ENCODE results near the gene IPO7. TPM values are rescaled to one million over a fixed set of nuclear protein-coding genes. Genes with fewer than 3 reads are reported as not detected.

The IPO7 gene
- total and polyA plus RNA-seq, 2 of the 13 experiments (the other 11 are each of a cell fraction or from before 2014, with no cell fraction given), result 59.4 to 98.4 TPM

DNA sequence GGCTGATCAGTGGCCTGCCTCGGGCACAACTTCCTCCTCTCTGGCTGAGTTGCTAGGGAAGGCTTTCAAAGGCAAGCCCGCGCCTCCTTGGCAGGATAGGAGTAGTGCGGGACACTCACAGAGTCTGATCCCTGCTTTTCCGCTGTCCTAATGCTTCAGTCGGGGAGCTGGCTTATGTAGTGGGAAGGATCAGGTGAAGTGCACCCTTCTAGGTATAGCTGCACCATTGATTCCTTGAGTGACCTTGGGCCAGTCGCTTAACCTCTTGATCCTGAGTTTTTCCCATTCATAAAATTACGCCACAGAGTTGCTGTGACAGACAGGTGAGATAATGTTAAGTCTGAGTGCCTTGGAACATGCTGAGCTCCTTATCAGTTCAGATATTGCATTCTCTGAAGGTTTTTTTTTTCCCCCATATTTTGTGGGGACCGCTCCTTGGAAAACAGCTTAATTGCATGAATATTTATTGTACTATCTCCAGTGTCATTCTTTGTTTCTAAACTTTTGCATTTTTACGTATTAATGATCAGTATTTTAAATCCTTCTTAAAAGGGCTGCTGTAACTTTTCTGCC is 961 bp downstream of the IPO7 start (continued):
- TF ChIP-seq ZNF597 (CRISPR knock-in tag; IDR thresholded peaks at IDR 0.05), result no peak
- no peak for TF ChIP-seq MXD4 (CRISPR knock-in tag; IDR thresholded peaks at IDR 0.05)
- TF ChIP-seq, protein P1, sequence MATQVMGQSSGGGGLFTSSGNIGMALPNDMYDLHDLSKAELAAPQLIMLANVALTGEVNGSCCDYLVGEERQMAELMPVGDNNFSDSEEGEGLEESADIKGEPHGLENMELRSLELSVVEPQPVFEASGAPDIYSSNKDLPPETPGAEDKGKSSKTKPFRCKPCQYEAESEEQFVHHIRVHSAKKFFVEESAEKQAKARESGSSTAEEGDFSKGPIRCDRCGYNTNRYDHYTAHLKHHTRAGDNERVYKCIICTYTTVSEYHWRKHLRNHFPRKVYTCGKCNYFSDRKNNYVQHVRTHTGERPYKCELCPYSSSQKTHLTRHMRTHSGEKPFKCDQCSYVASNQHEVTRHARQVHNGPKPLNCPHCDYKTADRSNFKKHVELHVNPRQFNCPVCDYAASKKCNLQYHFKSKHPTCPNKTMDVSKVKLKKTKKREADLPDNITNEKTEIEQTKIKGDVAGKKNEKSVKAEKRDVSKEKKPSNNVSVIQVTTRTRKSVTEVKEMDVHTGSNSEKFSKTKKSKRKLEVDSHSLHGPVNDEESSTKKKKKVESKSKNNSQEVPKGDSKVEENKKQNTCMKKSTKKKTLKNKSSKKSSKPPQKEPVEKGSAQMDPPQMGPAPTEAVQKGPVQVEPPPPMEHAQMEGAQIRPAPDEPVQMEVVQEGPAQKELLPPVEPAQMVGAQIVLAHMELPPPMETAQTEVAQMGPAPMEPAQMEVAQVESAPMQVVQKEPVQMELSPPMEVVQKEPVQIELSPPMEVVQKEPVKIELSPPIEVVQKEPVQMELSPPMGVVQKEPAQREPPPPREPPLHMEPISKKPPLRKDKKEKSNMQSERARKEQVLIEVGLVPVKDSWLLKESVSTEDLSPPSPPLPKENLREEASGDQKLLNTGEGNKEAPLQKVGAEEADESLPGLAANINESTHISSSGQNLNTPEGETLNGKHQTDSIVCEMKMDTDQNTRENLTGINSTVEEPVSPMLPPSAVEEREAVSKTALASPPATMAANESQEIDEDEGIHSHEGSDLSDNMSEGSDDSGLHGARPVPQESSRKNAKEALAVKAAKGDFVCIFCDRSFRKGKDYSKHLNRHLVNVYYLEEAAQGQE (IDR thresholded peaks at IDR 0.05; ENCODE audit: borderline replicate concordance in 1 of 2, low read depth in 1 of 2, low read length in 2 of 2), result no peak
- no peak for TF ChIP-seq ZNF333 (CRISPR knock-in tag; IDR thresholded peaks at IDR 0.05; ENCODE audit: borderline replicate concordance)
- TF ChIP-seq, protein P2, sequence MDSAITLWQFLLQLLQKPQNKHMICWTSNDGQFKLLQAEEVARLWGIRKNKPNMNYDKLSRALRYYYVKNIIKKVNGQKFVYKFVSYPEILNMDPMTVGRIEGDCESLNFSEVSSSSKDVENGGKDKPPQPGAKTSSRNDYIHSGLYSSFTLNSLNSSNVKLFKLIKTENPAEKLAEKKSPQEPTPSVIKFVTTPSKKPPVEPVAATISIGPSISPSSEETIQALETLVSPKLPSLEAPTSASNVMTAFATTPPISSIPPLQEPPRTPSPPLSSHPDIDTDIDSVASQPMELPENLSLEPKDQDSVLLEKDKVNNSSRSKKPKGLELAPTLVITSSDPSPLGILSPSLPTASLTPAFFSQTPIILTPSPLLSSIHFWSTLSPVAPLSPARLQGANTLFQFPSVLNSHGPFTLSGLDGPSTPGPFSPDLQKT (CRISPR knock-in tag; IDR thresholded peaks at IDR 0.05; ENCODE audit: borderline replicate concordance), result no peak
- no peak for TF ChIP-seq KLF6 (CRISPR knock-in tag; IDR thresholded peaks at IDR 0.05)
- TF ChIP-seq SOX6 (IDR thresholded peaks at IDR 0.05), result no peak
- TF ChIP-seq SOX6 (CRISPR knock-in tag; IDR thresholded peaks at IDR 0.05), result no peak
- peak; percentile 14; the same call in 1 of the 2 replicates for TF ChIP-seq FOXJ3 (CRISPR knock-in tag; IDR thresholded peaks at IDR 0.05; ENCODE audit: borderline replicate concordance)
- no peak for TF ChIP-seq CHD2 (IDR thresholded peaks at IDR 0.05; ENCODE audit: low read depth, low read length)
- TF ChIP-seq, protein P3, sequence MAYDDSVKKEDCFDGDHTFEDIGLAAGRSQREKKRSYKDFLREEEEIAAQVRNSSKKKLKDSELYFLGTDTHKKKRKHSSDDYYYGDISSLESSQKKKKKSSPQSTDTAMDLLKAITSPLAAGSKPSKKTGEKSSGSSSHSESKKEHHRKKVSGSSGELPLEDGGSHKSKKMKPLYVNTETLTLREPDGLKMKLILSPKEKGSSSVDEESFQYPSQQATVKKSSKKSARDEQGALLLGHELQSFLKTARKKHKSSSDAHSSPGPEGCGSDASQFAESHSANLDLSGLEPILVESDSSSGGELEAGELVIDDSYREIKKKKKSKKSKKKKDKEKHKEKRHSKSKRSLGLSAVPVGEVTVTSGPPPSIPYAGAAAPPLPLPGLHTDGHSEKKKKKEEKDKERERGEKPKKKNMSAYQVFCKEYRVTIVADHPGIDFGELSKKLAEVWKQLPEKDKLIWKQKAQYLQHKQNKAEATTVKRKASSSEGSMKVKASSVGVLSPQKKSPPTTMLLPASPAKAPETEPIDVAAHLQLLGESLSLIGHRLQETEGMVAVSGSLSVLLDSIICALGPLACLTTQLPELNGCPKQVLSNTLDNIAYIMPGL (CRISPR knock-in tag; IDR thresholded peaks at IDR 0.05; ENCODE audit: borderline replicate concordance in 1 of 2, low read depth in 1 of 2), result no peak; a peak in 2 of 4 replicates
- TF ChIP-seq NR2F1 (CRISPR knock-in tag; IDR thresholded peaks at IDR 0.05), result peak in 1 of 2 experiments; percentile 57; a peak in 1 of 4 replicates
- TF ChIP-seq, protein P4, sequence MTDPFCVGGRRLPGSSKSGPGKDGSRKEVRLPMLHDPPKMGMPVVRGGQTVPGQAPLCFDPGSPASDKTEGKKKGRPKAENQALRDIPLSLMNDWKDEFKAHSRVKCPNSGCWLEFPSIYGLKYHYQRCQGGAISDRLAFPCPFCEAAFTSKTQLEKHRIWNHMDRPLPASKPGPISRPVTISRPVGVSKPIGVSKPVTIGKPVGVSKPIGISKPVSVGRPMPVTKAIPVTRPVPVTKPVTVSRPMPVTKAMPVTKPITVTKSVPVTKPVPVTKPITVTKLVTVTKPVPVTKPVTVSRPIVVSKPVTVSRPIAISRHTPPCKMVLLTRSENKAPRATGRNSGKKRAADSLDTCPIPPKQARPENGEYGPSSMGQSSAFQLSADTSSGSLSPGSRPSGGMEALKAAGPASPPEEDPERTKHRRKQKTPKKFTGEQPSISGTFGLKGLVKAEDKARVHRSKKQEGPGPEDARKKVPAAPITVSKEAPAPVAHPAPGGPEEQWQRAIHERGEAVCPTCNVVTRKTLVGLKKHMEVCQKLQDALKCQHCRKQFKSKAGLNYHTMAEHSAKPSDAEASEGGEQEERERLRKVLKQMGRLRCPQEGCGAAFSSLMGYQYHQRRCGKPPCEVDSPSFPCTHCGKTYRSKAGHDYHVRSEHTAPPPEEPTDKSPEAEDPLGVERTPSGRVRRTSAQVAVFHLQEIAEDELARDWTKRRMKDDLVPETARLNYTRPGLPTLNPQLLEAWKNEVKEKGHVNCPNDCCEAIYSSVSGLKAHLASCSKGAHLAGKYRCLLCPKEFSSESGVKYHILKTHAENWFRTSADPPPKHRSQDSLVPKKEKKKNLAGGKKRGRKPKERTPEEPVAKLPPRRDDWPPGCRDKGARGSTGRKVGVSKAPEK (CRISPR knock-in tag; IDR thresholded peaks at IDR 0.05; ENCODE audit: borderline replicate concordance), result no peak
- TF ChIP-seq POLR2AphosphoS2 (IDR thresholded peaks at IDR 0.05; ENCODE audit: low read depth, low read length), result peak; percentile 80
- TF ChIP-seq TOPORS (CRISPR knock-in tag; IDR thresholded peaks at IDR 0.05), result no peak
- TF ChIP-seq ZNF709 (CRISPR knock-in tag; IDR thresholded peaks at IDR 0.05), result no peak

All from HepG2 (cell line).